ENCODE measurements around the gene FBXO36. TPM values are rescaled to one million over a fixed set of nuclear protein-coding genes. Genes with fewer than 3 reads are reported as not detected.

Gene FBXO36
- total and polyA plus RNA-seq, 2 donors (not counting 1 experiment from before 2014, with no cell fraction given): 0.49 to 1.5 TPM

DNA sequence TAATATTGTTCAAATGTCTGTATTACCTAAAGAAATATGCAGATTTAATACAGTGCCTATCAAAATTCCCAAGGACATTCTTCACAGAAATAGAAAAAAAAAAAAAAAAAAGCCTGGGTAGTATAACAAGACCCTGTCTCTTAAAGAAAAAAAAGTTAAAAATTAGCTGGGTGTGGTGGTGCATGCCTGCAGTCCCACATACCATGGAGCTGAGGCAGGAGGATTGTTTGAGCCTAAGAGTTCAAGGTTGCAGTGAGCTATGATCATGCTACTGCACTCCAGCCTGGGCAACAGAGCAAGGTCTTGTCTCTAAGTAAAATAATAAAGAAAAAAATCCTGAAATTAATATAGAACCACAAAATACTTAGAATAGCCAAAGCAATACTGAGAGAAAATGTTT is 94.5 kb downstream of the FBXO36 start:
- Mint-ChIP-seq H3K27me3 (no peaks in the 10 kb centered on the region), H3K27ac (no peak overlapping the region), H3K9me3 (ENCODE audit: insufficient read depth) (peaks cover 3% of the 10 kb centered on the region), H3K4me3 (no peak overlapping the region), H3K4me1 (no peaks in the 10 kb centered on the region)
- H3K27ac ChIP-seq (ENCODE audit: low read length in 2 of 2): no peak overlapping the region
- no peaks in the 10 kb centered on the region for H4K20me1 ChIP-seq (ENCODE audit: control insufficient read depth, insufficient read depth, low read length, poor library complexity, severe bottlenecking)
- no peak for ATAC-seq (ENCODE audit: low read depth)
- H3K79me2 ChIP-seq (ENCODE audit: control insufficient read depth, insufficient read depth, low read length): no peaks in the 10 kb centered on the region
- ChIA-PET CTCF (interaction anchor here (0.6 kb wide), 1 partner anchor 1122 kb away, joined by 3 read pairs; no protein-coding TSS in a partner anchor), POLR2A (no interaction called here)
- TF ChIP-seq CTCF (IDR thresholded peaks at IDR 0.05) (no peak), EZH2 (IDR thresholded peaks at IDR 0.05; ENCODE audit: borderline replicate concordance, insufficient read depth, low read depth, low read length, poor library complexity, severe bottlenecking) (no peak)
- no peak overlapping the region for H3K4me3 ChIP-seq (ENCODE audit: control extremely low read depth in 1 of 5, extremely low read depth in 1 of 5, insufficient read depth in 1 of 5, low read depth in 2 of 5, low read length in 4 of 5)
- H3K9ac ChIP-seq (ENCODE audit: low read length): no peak overlapping the region
- H3K4me2 ChIP-seq (replicated peaks; ENCODE audit: low read depth, low read length, poor library complexity, severe bottlenecking): no peak overlapping the region
- no peak overlapping the region for H2AFZ ChIP-seq (ENCODE audit: insufficient read depth, low read depth, low read length, poor library complexity, severe bottlenecking)
- intact Hi-C loops (cut with micrococcal nuclease): no loop called here
- DNase-seq: no peak
- peaks cover 0 to 2% (median 0%) of the 10 kb centered on the region in 4 experiments for H3K27me3 ChIP-seq (replicated peaks in 1 of 4; ENCODE audit: control extremely low read depth in 1 of 4, control insufficient read depth in 3 of 4, insufficient read depth in 4 of 4, low read length in 3 of 4)
- no peaks in the 10 kb centered on the region for H3K9me3 ChIP-seq (ENCODE audit: control extremely low read depth in 1 of 3, control insufficient read depth in 2 of 3, insufficient read depth in 1 of 3, low read length in 2 of 3)
- H3K36me3 ChIP-seq (replicated peaks in 1 of 2; ENCODE audit: control extremely low read depth in 1 of 2, control insufficient read depth in 1 of 2, extremely low read depth in 1 of 2, insufficient read depth in 2 of 2, low read length in 1 of 2): no peaks in the 10 kb centered on the region
- H3K4me1 ChIP-seq (ENCODE audit: control insufficient read depth in 2 of 2, insufficient read depth in 2 of 2, low read length in 2 of 2): no peaks in the 10 kb centered on the region

DNA sequence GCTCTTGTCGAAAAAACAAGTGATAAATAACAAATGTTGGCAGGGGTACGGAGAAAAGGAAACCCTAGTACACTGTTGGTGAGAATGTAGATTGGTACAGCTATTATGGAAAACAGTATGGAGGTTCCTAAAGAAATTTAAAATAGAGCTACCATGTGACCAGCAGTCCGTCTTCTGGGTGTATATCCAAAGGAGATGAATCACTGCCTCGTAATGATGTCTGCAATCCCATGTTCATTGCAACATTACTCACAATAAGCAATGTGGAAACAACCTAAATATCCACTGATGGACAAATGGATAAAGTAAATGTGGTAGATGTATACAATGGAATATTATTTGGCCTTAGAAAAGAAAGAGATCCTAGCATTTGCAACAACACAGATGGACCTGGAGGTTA is 95.8 kb downstream of the FBXO36 start:
- Histone ChIP-seq H2AFZ (ENCODE audit: insufficient read depth, low read depth, low read length, poor library complexity, severe bottlenecking) (no peak overlapping the region), H3K4me1 (ENCODE audit: control insufficient read depth in 2 of 2, insufficient read depth in 2 of 2, low read length in 2 of 2) (no peaks in the 10 kb centered on the region), H3K36me3 (replicated peaks in 1 of 2; ENCODE audit: control extremely low read depth in 1 of 2, control insufficient read depth in 1 of 2, extremely low read depth in 1 of 2, insufficient read depth in 2 of 2, low read length in 1 of 2) (no peaks in the 10 kb centered on the region), H4K20me1 (ENCODE audit: control insufficient read depth, insufficient read depth, low read length, poor library complexity, severe bottlenecking) (no peaks in the 10 kb centered on the region), H3K9me3 (ENCODE audit: control extremely low read depth in 1 of 3, control insufficient read depth in 2 of 3, insufficient read depth in 1 of 3, low read length in 2 of 3) (no peaks in the 10 kb centered on the region), H3K27ac (ENCODE audit: low read length in 2 of 2) (no peak overlapping the region), H3K27me3 (replicated peaks in 1 of 4; ENCODE audit: control extremely low read depth in 1 of 4, control insufficient read depth in 3 of 4, insufficient read depth in 4 of 4, low read length in 3 of 4) (peaks cover 0 to 2% (median 0%) of the 10 kb centered on the region in 4 experiments), H3K4me2 (replicated peaks; ENCODE audit: low read depth, low read length, poor library complexity, severe bottlenecking) (no peak overlapping the region), H3K4me3 (ENCODE audit: control extremely low read depth in 1 of 5, extremely low read depth in 1 of 5, insufficient read depth in 1 of 5, low read depth in 2 of 5, low read length in 4 of 5) (no peak overlapping the region), H3K9ac (ENCODE audit: low read length) (no peak overlapping the region), H3K79me2 (ENCODE audit: control insufficient read depth, insufficient read depth, low read length) (no peaks in the 10 kb centered on the region)
- Mint-ChIP-seq H3K4me3 (no peak overlapping the region), H3K27me3 (no peaks in the 10 kb centered on the region), H3K9me3 (ENCODE audit: insufficient read depth) (peaks cover 3% of the 10 kb centered on the region), H3K27ac (no peak overlapping the region), H3K4me1 (no peaks in the 10 kb centered on the region)
- ATAC-seq (ENCODE audit: low read depth) (no peak), DNase-seq (no peak)
- no peak for TF ChIP-seq EZH2 (IDR thresholded peaks at IDR 0.05; ENCODE audit: borderline replicate concordance, insufficient read depth, low read depth, low read length, poor library complexity, severe bottlenecking)
- no peak for TF ChIP-seq CTCF (IDR thresholded peaks at IDR 0.05)
- POLR2A ChIA-PET: no interaction called here
- WGBS (ENCODE audit: insufficient coverage): no CpG with 5 or more reads among the region's 4 CpGs
- CTCF ChIA-PET: interaction anchor here (1.2 kb wide), 1 partner anchor 10 kb away, joined by 3 read pairs; no protein-coding TSS in a partner anchor
- intact Hi-C loops (cut with micrococcal nuclease): no loop called here
